ENCODE results near the gene HTR1E.
"Not testable (repeated sequence)": the region's sequence is repeated elsewhere in the genome, so short reads cannot be mapped to it uniquely, and the experiment has no call there.

HTR1E gene

DNA sequence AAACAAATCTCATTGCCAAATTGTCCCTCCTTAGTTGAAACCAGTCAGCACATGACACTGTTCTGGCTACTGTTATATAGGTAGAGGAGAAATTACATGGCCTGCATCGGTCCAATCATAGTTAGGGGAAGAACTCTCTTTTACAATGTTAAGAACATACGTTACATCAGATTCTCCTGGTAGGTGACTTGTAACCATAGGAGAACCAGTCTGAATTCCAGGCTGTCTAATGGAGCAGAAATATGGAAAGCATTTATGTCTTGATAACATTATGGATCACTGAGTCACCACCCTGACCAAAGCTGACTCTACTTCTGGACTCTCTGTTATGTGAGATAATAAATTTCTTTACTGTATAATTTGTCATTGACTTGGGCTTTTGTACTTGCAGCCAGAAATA, 40.9 kb downstream of the HTR1E start:
- DNase-seq = no peak

DNA sequence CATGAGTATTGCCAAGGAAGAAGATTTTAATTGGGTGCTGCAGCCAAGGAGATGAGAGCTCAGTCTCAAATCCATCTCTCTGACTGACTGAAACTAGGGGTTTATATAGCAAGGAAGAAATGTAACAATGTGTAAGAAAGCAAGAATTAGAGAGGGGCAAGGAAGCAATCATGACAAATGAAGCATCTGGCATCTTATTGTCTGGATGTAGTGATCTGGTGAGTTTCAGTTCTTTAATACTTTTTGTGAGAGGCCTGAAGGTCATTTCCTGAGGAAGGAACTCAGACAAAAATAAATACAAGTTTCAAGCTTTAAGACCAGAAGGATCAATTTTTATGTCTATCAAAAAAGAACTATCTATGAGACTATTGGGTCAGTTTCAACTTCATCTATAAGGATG, 64.2 kb downstream of the HTR1E start:
- no peak for DNase-seq

DNA sequence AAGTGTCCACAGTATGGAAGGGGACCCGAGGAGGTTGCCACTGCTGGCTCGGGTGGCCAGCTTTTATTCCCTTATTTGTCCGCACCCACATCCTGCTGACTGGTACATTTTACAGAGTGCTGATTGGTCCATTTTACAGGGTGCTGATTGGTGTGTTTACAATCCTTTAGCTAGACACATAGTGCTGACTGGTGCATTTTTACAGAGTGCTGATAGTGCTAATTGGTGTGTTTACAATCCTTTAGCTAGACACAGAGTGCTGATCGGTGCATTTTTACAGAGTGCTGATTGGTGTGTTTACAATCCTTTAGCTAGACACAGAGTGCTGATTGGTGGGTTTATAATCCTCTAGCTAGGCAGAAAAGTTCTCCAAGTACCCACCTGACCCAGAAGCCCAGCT, 65.1 kb downstream of the HTR1E start:
- DNase-seq = not testable (repeated sequence)

DNA sequence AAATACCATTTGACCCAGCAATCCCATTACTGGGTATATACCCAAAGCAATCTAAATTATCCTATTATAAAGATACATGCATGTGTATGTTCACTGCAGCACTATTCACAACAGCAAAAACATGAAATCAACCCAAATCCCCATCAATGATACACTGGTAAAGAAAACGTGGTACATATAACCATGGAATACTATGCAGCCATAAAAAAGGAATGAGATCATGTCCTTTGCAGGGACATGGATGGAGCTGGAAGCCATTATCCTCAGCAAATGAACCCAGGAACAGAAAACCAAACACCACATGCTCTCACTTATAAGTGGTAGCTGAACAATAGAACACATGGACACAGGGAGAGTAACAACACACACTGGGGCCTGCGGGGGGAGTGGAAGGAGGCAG, 69.2 kb downstream of the HTR1E start:
- DNase-seq = not testable (repeated sequence)

DNA sequence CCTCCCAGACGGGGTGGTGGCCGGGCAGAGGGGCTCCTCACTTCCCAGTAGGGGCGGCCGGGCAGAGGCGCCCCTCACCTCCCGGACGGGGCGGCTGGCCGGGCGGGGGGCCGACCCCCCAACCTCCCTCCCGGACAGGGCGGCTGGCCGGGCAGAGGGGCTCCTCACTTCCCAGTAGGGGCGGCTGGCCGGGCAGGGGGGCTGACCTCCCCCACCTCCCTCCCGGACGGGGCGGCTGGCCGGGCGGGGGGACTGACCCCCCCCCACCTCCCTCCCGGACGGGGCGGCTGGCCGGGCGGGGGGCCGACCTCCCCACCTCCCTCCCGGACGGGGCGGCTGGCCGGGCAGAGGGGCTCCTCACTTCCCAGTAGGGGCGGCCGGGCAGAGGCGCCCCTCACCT, 72.3 kb downstream of the HTR1E start:
- not testable (repeated sequence) for DNase-seq

DNA sequence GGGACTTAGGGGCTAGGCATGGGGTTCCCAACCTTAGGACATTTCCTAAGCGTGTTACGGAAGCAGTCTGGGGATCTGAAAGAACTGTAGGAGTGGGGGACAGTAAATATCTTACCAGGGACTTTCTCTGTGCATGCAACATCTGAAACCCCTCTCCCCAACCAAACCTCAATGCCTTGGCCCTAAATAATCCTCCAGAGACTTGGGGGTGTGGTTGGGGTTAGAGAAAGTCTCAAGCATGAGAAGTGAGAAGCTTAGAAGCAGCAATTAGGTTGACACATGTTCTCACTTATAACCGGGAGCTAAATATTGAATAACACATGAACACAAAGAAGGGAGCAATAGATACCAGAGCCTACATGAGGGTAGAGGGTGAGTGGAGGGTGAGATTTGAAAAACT, 74.7 kb downstream of the HTR1E start:
- no peak for DNase-seq

DNA sequence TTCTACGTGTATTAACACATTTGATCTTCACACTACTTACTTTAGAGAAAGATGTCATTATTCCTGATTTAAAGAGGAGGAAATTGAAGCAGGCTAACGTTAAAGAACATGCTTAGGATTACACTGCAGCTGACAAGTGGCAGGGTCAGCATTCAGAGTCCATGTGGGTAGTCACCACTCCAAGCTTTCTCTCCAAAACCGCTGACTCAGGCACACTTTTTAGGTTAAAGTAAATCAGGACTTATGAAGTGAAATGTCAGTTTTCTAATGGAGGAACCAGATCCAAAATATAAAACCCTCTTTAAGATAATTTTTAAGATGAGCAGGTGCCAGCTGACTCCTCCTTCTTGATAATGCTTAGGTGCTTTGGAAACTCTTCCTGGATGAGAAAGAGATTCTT, 75.4 kb downstream of the HTR1E start:
- no peak for DNase-seq

DNA sequence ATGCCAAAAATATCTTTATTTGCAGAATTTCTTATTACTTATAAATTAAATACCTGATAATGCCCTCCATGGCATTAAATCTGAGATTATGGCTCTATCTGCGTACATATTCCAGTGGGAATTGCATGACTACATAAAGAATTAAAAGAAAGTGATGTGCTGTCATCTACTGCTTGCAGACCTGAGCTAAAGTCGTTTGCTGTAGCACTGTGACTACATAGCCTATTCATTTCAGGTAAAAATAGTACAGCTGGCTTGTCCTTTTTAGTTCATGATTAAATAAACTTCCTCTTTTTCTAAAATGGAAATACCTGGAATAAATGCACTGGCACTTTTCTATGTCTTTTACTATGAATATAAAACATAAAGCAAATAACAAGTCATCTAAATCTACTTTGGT, 79.4 kb downstream of the HTR1E start:
- no peak for DNase-seq

DNA sequence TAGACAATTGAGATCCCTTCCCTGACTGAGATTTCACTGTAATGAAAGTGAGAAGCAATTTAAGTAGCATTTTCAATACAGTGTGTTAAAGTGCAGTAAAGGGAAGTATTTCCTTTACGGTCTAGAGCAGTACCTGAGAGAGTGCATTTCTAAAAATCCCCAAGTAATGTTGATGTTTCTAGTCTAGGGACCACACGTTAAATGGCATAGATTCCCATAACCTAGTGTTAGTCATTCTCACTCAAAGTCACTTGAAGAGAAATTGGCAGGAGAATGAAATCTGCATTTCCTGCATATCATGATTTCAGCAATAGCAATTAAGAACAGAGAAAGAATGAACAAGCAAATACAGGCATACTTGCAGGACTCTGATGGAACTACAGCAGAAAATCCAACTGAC, 89.7 kb downstream of the HTR1E start:
- DNase-seq = no peak

DNA sequence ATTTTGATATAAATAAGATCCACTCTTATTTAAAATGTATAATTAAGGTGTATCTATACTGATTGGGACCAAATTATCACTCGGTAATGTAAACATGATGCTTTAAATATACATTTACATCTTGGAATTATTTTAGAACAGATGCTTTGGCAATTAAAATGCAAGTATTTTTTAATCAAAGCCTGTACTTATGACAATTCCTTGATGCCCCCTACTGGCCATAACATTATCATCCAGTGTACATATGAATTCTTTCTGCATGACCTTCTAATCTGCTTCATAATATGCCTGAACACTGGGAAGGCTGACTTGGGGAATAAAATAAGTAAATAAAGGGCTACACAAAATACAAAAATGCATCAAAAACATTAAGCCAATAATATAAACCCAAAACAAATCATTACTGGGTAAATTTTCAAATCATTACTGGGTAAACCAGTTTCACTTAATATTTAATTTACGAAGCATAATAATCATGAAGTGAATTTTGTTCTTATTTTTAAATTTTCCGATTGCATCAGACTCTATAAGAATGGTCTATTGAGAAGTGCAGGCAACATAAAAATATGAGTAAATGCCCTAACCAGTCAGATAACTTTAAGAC, 92.5 kb downstream of the HTR1E start:
- no peak for DNase-seq

DNA sequence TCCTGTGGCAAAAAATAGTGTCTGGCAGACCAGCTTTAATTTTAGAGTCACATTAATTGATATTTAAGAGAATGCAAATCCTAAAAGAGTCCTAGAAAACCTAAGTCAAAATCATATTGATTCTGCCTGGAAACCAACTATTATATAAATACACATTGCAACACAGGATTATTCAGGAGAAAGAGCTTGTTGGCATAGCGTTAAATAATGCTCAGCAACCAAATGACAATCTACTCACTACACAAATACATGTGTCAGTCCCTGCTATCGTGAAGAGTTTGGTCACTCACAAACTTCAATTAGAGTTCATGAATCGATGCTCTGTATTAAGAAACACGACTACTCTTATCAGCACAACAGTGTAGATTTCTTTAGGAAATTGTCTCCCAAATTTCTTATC, 103.4 kb downstream of the HTR1E start:
- no peak for DNase-seq

DNA sequence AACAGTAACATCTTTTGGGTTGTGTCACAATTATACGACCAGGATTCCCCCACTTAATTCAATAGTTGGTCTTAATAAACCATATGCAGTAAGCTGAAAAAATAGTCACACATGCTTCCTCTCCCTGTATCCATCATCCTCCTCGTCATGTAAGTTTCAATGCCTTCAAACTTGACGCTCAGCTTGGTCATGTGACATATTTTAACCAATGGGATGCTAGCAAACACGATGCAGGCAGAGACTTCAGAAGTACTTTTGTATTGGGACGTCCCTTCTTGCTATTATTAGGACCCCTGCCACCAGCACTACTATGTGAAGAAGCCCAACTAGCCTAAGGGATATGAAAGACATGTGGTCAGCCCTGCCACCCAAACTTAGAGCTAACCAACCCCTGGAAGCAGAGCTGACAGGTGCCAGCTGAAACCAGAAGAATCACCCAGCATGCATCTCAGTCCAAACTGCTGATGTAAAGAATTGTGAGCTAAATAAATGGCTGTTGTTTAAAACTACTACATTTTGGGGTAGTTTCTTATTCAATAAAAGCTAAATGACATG, 108.3 kb downstream of the HTR1E start:
- no peak for DNase-seq

DNA sequence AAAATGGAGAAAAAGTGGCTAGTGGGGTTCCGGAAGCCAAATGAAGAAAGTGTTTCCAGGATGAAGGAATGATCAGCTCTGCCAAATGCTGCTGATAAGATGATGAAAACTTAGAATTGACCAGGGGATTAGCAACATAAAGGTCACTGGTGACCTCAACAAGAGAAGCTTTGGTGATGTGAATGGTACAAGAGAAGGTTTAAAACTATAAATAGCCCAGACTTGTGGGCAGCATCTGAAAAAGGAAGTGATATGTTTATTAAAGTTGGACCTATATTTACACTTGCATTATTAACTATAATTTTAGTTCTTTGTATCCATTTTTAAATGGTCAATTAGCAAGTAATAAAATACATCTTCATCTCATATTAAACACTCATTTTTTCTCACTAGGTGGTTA, 112.5 kb downstream of the HTR1E start:
- no peak for DNase-seq

DNA sequence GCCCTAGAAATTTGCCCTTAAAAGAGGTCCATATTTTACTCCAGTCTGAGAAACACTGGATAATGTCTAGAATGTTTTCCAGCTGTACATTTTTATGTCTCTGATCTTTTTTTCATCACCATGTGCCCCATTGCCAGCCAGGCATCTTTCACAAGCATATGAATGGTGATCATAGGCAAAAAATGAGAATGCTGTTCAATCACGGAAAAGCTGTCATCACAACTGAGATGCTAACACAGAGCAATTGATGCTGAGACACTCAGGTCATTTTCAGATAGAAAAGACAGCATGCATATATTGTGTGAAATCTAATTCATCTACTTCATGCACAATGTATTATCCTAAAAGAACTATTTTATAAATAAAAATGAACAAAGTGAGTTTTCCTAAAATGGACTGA, 116.0 kb downstream of the HTR1E start:
- no peak for DNase-seq

DNA sequence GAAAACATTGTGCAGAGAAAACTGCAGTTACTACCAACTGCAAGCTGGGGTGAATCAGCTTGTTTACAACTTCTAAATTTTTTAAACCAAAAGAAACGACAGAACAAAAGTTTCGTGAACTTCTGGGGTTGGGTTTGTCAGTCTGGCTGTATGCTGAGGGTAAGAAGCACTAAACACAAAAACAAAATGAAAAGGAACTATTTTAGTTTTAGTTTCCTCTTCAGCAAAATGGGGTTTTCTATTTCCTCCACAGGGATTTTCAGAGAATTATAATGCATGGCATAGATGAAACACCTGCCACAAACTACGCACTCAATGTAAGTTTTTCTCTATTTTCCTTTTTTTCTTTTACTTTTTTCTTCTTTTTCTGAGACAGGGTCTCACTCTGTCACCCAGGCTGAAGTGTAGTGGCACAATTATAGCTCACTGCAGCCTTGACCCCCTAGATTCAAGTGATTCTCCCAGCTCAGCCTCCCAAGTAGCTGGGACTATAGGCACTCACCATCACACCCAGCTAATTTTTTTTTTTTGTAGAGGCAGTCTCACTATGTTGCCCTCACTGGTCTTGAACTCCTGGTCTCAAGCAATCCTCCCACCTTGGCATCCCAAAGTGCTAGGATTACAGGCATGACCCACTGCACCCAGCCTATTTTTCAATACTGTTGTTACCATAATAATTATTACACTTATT, 117.0 kb downstream of the HTR1E start:
- DNase-seq = no peak

DNA sequence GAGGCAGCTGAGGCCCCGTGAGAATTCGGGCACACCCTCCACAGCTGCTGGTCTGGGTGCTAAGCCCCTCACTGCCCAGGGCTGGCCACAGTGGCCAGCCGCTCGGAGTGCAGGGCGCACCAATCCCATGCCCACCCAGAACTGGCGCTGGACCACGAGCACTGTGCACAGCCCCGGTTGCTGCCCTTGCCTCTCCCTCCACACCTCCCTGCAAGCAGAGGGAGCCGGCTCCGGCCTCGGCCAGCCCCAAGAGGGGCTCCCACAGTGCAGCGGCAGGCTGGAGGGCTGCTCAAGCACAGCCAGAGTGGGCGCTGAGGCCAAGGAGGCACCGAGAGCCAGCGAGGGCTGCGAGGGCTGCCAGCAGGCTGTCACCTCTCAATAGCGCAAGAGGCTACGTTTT, 122.6 kb downstream of the HTR1E start:
- no peak for DNase-seq

DNA sequence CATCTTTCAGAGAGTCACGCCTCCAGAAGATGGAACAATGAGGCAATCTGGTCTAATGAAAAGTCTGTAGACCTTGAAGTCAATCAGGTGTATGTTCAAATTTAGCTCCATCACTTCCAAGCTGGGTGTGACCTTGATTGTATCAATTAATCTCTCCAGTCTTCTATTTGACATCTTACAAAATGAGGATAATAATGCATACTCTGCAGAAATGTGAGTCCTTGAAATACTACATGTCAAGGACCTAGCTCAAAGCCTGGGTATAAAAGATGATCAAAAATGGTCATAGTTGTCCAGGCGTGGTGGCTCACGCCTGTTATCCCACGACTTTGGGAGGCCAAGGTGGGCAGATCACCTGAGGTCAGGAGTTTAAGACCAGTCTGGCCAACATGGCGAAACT, 127.8 kb downstream of the HTR1E start:
- DNase-seq = no peak
